ENCODE measurements around the gene CCDC150. TPM values are rescaled to one million over a fixed set of nuclear protein-coding genes. Genes with fewer than 3 reads are reported as not detected.

CCDC150 gene
- total and polyA plus RNA-seq, 4 donors, result 0.78 to 6.3 (median 5.1) TPM

- no peaks in the 10 kb centered on the region for H3K36me3 ChIP-seq (ENCODE audit: control insufficient read depth in 4 of 4, insufficient read depth in 3 of 4, low read depth in 1 of 4, low read length in 3 of 4)
- no peak overlapping the region for H3K9ac ChIP-seq (ENCODE audit: low read depth in 1 of 2, low read length in 2 of 2)
- H3K4me3 ChIP-seq (ENCODE audit: low read depth in 1 of 3, low read length in 3 of 3), result no peak overlapping the region
- H3K27ac ChIP-seq (ENCODE audit: low read depth in 1 of 2, low read length in 2 of 2), result no peak overlapping the region
- H3K27me3 ChIP-seq (ENCODE audit: control insufficient read depth in 4 of 4, insufficient read depth in 4 of 4, low read length in 3 of 4), result no peaks in the 10 kb centered on the region
- peaks cover 0 to 14% (median 10%) of the 10 kb centered on the region in 4 donors for H3K4me1 ChIP-seq (ENCODE audit: control insufficient read depth in 4 of 4, insufficient read depth in 4 of 4, low read length in 3 of 4)
- WGBS, result 73% methylated on average over 1 of the region's 1 CpG
- H3K9me3 ChIP-seq (ENCODE audit: control insufficient read depth in 4 of 4, low read length in 3 of 4), result no peaks in the 10 kb centered on the region
- TF ChIP-seq HNF4G (IDR thresholded peaks at IDR 0.05) (no peak), FOXA1 (IDR thresholded peaks at IDR 0.05) (no peak), NR2F2 (IDR thresholded peaks at IDR 0.05) (no peak), MAX (IDR thresholded peaks at IDR 0.05) (no peak), GABPA (IDR thresholded peaks at IDR 0.05 in 1 of 2, conservative IDR thresholded peaks at IDR 0.05 in 1 of 2) (no peak)
- no peak for DNase-seq (ENCODE audit: low spot score)
Measured at GRCh38 chr2:196590286-196590685, 49.2 kb upstream of the CCDC150 start.

- DNase-seq (ENCODE audit: low spot score), result no peak
- H3K9ac ChIP-seq (ENCODE audit: low read depth in 1 of 2, low read length in 2 of 2), result no peak overlapping the region
- H3K27me3 ChIP-seq (ENCODE audit: control insufficient read depth in 4 of 4, insufficient read depth in 4 of 4, low read length in 3 of 4), result no peaks in the 10 kb centered on the region
- H3K4me3 ChIP-seq (ENCODE audit: low read depth in 1 of 3, low read length in 3 of 3), result no peak overlapping the region
- no peaks in the 10 kb centered on the region for H3K9me3 ChIP-seq (ENCODE audit: control insufficient read depth in 4 of 4, low read length in 3 of 4)
- TF ChIP-seq FOXA1 (IDR thresholded peaks at IDR 0.05) (no peak), HNF4G (IDR thresholded peaks at IDR 0.05) (no peak), HNF4A (conservative IDR thresholded peaks at IDR 0.05) (no peak), CTCF (IDR thresholded peaks at IDR 0.05; ENCODE audit: low read depth, low read length, missing input control) (no peak), RAD21 (IDR thresholded peaks at IDR 0.05) (no peak)
- H3K4me1 ChIP-seq (ENCODE audit: control insufficient read depth in 4 of 4, insufficient read depth in 4 of 4, low read length in 3 of 4), result peaks cover 0 to 14% (median 10%) of the 10 kb centered on the region in 4 donors
- no peaks in the 10 kb centered on the region for H3K36me3 ChIP-seq (ENCODE audit: control insufficient read depth in 4 of 4, insufficient read depth in 3 of 4, low read depth in 1 of 4, low read length in 3 of 4)
- no peak overlapping the region for H3K27ac ChIP-seq (ENCODE audit: low read depth in 1 of 2, low read length in 2 of 2)
- whole genome bisulfite sequencing, result 97% methylated on average over 8 of the region's 8 CpGs
Measured at GRCh38 chr2:196591004-196591403, 48.5 kb upstream of the CCDC150 start.

GRCh38 chr2:196591621-196592022, 47.9 kb upstream of the CCDC150 start:
- Histone ChIP-seq H3K9me3 (ENCODE audit: control insufficient read depth in 4 of 4, low read length in 3 of 4) (no peaks in the 10 kb centered on the region), H3K27ac (ENCODE audit: low read depth in 1 of 2, low read length in 2 of 2) (no peak overlapping the region), H3K4me1 (ENCODE audit: control insufficient read depth in 4 of 4, insufficient read depth in 4 of 4, low read length in 3 of 4) (peaks cover 0 to 14% (median 10%) of the 10 kb centered on the region in 4 donors), H3K27me3 (ENCODE audit: control insufficient read depth in 4 of 4, insufficient read depth in 4 of 4, low read length in 3 of 4) (no peaks in the 10 kb centered on the region), H3K9ac (ENCODE audit: low read depth in 1 of 2, low read length in 2 of 2) (no peak overlapping the region), H3K4me3 (ENCODE audit: low read depth in 1 of 3, low read length in 3 of 3) (no peak overlapping the region), H3K36me3 (ENCODE audit: control insufficient read depth in 4 of 4, insufficient read depth in 3 of 4, low read depth in 1 of 4, low read length in 3 of 4) (no peaks in the 10 kb centered on the region)
- DNase-seq (ENCODE audit: low spot score), result no peak
- WGBS, result 69% methylated on average over 4 of the region's 4 CpGs
- TF ChIP-seq JUND (IDR thresholded peaks at IDR 0.05) (no peak), FOXA2 (IDR thresholded peaks at IDR 0.05) (no peak)

GRCh38 chr2:196592331-196592910, 47.1 kb upstream of the CCDC150 start:
- H3K9me3 ChIP-seq (ENCODE audit: control insufficient read depth in 4 of 4, low read length in 3 of 4), result no peaks in the 10 kb centered on the region
- no peaks in the 10 kb centered on the region for H3K36me3 ChIP-seq (ENCODE audit: control insufficient read depth in 4 of 4, insufficient read depth in 3 of 4, low read depth in 1 of 4, low read length in 3 of 4)
- no peak overlapping the region for H3K9ac ChIP-seq (ENCODE audit: low read depth in 1 of 2, low read length in 2 of 2)
- WGBS, result under 1% methylated on average over 48 of the region's 48 CpGs
- H3K4me1 ChIP-seq (ENCODE audit: control insufficient read depth in 4 of 4, insufficient read depth in 4 of 4, low read length in 3 of 4), result peaks cover 0 to 14% (median 10%) of the 10 kb centered on the region in 4 donors
- peak overlapping the region; percentile 16 to 87 (median 78) for H3K4me3 ChIP-seq (ENCODE audit: low read depth in 1 of 3, low read length in 3 of 3)
- peak overlapping the region in 1 of 2 donors; percentile 2 for H3K27ac ChIP-seq (ENCODE audit: low read depth in 1 of 2, low read length in 2 of 2)
- no peaks in the 10 kb centered on the region for H3K27me3 ChIP-seq (ENCODE audit: control insufficient read depth in 4 of 4, insufficient read depth in 4 of 4, low read length in 3 of 4)
- DNase-seq (ENCODE audit: low spot score), result peak; percentile 40
- TF ChIP-seq RXRA (IDR thresholded peaks at IDR 0.05), result no peak
- peak; percentile 39 for TF ChIP-seq RAD21 (IDR thresholded peaks at IDR 0.05)
- no peak for TF ChIP-seq TAF1 (conservative IDR thresholded peaks at IDR 0.05)
- no peak for TF ChIP-seq CTCF (IDR thresholded peaks at IDR 0.05; ENCODE audit: low read depth, low read length, missing input control)
- no peak for TF ChIP-seq ZBTB33 (IDR thresholded peaks at IDR 0.05)
- no peak for TF ChIP-seq MAX (IDR thresholded peaks at IDR 0.05)
